ENCODE results near the gene PAX6. TPM values are rescaled to one million over a fixed set of nuclear protein-coding genes. Genes with fewer than 3 reads are reported as not detected.
"Not testable (repeated sequence)": the region's sequence is repeated elsewhere in the genome, so short reads cannot be mapped to it uniquely, and the experiment has no call there.

PAX6 gene
- total RNA-seq, 2 donors from 2014 or later, result not detected

DNA sequence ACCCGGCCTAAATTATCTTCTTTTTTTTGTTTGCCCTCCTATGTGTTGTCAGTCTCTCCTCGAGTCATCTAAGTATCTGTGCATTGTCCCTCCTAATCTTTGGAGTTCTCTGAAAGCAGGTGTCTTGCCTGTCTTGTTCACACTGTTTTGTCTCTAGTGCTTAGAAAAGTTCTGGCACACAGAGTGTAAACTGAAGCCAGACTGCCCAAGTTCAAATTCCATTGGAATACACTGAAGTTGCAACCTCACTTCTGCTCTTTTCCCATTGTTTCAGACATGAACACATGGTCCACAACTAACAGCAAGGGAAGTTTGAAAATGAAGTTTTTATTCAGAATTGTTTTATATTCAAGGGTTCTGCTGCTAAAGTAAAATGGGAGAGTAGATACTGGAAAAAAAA lies 38.7 kb downstream of the PAX6 start:
- DNase-seq (no peak), ATAC-seq (no peak)
- Mint-ChIP-seq H3K27me3 (no peaks in the 10 kb centered on the region), H3K36me3 (ENCODE audit: low read depth) (peaks cover 2% of the 10 kb centered on the region), H3K4me1 (no peaks in the 10 kb centered on the region), H3K27ac (no peak overlapping the region), H3K4me3 (no peak overlapping the region)
- no peaks in the 10 kb centered on the region for H3K9me3 ChIP-seq (ENCODE audit: control insufficient read depth, low read length, poor library complexity, severe bottlenecking)

DNA sequence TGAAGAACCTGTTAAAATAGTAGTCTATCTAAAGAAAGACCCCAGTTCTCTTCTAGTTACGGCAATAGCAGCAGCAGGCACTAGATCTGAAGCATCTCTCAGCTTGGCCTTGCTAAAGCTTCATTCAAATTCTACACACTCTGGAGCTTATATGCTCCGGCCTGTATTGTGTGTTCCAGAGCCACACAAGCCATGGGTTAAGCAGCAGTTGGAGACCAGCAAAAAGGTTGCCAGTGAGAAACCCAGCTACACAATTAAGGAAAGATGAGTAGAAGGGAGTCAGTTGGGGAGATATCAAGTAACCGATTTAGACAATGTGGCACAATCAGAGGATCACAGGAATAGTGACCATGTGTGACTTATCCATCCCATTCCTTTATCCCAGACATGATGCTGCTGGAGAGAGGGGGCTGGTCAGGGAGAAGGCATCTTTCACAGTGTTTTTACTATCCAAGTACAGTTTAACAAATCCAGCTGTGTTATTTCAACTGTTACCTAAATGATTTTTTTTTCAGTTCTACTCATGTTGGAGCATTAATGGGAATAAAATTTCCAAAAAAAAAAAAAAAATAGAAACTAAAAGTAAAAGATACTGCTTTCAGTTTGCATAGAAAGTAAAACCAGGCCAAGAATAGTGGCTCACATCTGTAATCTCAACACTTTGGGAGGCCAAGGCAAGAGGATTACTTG lies 41.0 kb downstream of the PAX6 start:
- Mint-ChIP-seq H3K36me3 (ENCODE audit: low read depth) (peaks cover 2% of the 10 kb centered on the region), H3K4me3 (no peak overlapping the region), H3K27ac (no peak overlapping the region), H3K27me3 (no peaks in the 10 kb centered on the region), H3K4me1 (no peaks in the 10 kb centered on the region)
- H3K9me3 ChIP-seq (ENCODE audit: control insufficient read depth, low read length, poor library complexity, severe bottlenecking), result no peaks in the 10 kb centered on the region
- no peak for DNase-seq
- ATAC-seq, result no peak

DNA sequence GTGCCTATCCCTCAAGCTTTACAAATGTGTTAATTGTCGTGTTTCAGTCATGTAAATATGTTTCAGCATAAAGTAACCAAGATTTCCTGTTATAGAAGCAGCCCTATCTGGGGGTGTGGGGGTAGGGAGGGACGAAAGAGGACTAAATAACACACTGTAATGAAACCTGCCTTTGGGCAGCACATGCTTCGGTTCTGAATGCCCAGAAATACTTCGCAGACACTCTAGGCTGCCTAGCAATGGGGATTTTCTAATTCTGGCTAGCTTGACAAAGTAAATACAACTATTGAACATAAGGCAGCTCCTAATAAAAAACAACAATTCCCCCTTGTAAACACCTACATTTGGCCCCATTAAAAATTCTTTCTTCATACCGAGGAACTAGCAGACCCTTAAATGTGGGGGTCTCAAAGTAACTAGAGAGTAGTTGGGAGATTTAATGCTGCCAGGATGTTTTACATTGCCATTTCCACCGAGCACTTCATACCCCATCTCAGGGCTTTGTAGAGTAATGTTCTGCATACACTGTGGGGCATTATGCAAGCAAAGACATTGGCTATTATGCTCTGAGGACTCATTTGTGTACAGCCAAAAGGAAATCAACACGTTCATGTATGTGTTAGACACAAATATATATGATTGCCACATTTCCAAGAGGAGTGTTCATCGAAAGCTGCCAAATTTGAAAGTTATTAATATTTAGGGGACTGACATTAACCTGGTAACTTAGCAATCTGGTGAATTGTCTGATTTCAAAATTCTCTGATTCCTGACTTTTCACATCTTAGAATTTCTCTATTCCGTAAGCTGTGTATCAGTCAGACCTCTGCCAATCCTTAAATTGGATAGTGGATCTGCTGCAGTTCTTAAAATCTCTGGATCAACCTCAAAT lies 42.1 kb downstream of the PAX6 start:
- no peak for DNase-seq
- Mint-ChIP-seq H3K4me3 (no peak overlapping the region), H3K36me3 (ENCODE audit: low read depth) (peaks cover 2% of the 10 kb centered on the region), H3K4me1 (no peaks in the 10 kb centered on the region), H3K27ac (no peak overlapping the region), H3K27me3 (no peaks in the 10 kb centered on the region)
- H3K9me3 ChIP-seq (ENCODE audit: control insufficient read depth, low read length, poor library complexity, severe bottlenecking), result no peaks in the 10 kb centered on the region
- ATAC-seq, result no peak

DNA sequence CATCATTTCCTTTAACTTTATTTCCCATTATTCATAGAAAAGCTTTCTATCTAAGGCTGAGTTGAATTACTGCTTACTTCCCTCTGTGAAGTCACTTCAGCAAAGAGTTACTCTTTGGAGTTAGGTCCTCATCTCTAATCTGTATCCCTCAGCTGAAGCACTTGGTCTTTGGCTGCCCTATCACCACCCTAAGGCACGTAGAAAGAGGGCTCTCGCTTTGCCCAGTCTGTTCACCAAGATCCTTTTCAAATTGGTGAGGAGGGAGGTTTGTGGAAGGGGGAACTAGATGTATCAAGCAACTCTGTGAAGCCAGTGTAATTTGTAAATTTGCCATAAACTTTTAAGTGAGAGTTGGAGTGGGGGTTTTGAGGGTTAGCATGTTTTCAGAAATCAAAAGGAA lies 43.4 kb downstream of the PAX6 start:
- Mint-ChIP-seq H3K4me3 (no peak overlapping the region), H3K27ac (no peak overlapping the region), H3K4me1 (no peaks in the 10 kb centered on the region), H3K36me3 (ENCODE audit: low read depth) (peaks cover 2% of the 10 kb centered on the region), H3K27me3 (no peaks in the 10 kb centered on the region)
- no peaks in the 10 kb centered on the region for H3K9me3 ChIP-seq (ENCODE audit: control insufficient read depth, low read length, poor library complexity, severe bottlenecking)
- DNase-seq (no peak), ATAC-seq (no peak)

DNA sequence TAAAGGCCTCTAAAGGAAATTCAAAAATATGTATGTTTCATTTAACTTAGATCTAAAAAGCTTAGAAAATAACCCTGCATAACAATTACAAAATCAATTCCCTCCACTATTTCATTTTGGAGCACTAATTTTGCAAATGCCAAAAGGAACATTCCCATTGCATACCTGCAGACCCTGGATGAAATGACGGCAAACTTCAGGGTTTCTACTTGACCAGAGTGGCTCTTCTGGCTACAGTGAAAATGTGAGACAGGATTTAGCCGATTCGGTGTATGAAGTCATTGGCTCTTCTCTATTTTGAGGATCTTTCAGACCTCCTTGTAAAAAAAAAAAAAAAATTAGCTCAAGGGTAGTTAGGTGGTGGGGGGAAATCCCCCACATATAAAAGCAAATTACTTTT lies 44.1 kb downstream of the PAX6 start:
- Mint-ChIP-seq H3K4me3 (no peak overlapping the region), H3K36me3 (ENCODE audit: low read depth) (no peaks in the 10 kb centered on the region), H3K27ac (no peak overlapping the region), H3K4me1 (no peaks in the 10 kb centered on the region), H3K27me3 (no peaks in the 10 kb centered on the region)
- ATAC-seq, result no peak
- H3K9me3 ChIP-seq (ENCODE audit: control insufficient read depth, low read length, poor library complexity, severe bottlenecking), result no peaks in the 10 kb centered on the region
- no peak for DNase-seq

DNA sequence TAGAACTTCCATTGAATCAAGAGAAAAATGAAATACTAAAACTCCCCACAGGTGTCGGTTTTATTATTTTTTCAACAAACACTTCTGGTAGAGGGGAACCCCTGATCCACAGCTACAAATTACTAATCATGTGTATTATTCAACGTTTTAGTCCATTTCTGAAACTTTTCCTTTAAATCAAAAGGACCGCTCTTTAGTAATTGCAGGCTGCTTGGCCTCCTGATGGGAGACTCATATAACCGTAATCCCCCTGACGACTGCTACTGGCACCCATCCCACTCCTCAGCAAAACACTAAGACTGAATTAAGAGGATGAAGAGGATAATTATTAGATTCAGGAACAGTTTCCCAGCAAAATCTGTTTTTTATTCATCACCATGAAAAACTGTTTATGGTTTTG lies 46.4 kb downstream of the PAX6 start:
- Mint-ChIP-seq H3K4me3 (no peak overlapping the region), H3K36me3 (ENCODE audit: low read depth) (no peaks in the 10 kb centered on the region), H3K27me3 (no peaks in the 10 kb centered on the region), H3K27ac (no peak overlapping the region), H3K4me1 (no peaks in the 10 kb centered on the region)
- DNase-seq, result no peak
- no peak for ATAC-seq
- H3K9me3 ChIP-seq (ENCODE audit: control insufficient read depth, low read length, poor library complexity, severe bottlenecking), result no peaks in the 10 kb centered on the region

DNA sequence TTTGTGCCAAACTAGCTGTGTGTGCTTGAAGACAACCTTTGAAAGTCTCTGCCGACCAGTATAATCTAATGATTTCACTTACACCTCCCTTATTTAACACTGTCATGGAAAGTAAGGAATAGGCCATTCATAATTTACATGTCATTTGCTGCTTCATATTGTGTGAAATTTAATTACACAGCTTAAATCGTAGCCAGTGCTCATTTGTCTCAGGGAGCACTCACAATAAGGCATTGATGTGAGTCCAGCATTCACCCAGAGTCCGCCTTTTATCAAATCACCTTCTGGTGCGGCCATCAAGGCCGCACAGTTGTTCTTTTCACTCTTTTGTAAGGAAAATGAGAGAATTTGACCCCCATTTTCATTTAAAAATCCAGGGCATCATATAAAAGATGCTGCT lies 46.9 kb downstream of the PAX6 start:
- Mint-ChIP-seq H3K27me3 (no peaks in the 10 kb centered on the region), H3K4me3 (no peak overlapping the region), H3K4me1 (no peaks in the 10 kb centered on the region), H3K36me3 (ENCODE audit: low read depth) (no peaks in the 10 kb centered on the region), H3K27ac (no peak overlapping the region)
- no peak for ATAC-seq
- H3K9me3 ChIP-seq (ENCODE audit: control insufficient read depth, low read length, poor library complexity, severe bottlenecking), result no peaks in the 10 kb centered on the region
- DNase-seq, result no peak

DNA sequence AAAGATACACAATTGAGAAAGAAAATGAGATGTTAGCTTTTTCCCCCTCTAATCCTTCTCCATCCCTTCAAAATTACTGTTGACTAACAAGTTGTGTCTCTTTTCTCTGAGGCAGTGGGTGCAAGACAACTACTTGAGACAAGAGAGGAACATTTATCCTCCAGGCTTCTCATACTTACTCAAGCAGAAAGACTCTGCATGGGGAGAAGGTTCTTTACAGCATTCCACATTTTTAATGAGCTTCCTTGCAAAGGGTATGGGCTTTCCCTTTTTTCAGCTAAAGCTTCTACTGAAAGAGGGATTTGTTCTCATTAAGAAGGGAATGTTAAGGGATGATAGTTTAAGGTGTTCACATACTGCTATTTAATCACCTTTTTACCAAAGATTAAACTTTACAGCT lies 47.8 kb downstream of the PAX6 start:
- Mint-ChIP-seq H3K4me3 (no peak overlapping the region), H3K27ac (no peak overlapping the region), H3K27me3 (no peaks in the 10 kb centered on the region), H3K4me1 (no peaks in the 10 kb centered on the region), H3K36me3 (ENCODE audit: low read depth) (no peaks in the 10 kb centered on the region)
- DNase-seq (no peak), ATAC-seq (no peak)
- no peaks in the 10 kb centered on the region for H3K9me3 ChIP-seq (ENCODE audit: control insufficient read depth, low read length, poor library complexity, severe bottlenecking)

DNA sequence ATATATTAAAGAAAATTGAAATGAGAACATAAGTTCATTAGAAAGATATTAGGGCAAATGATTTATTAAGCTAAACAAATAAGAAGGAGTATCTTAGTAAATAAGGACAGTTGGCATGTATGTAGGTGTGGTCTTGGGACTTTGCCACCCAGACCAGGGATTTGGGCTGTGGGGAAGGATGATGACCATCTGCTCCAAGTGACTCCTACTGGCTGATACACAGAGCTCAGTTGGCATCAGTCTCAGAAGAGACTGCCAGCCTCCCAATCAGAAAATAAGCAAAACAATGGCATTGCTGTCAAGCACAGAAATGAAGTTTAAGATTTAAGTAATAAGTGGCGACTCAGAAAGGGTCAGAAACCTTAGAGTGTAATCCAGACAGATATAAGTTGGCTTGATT lies 49.5 kb downstream of the PAX6 start:
- H3K27me3 Mint-ChIP-seq, result no peaks in the 10 kb centered on the region
- no peak for ATAC-seq
- DNase-seq, result no peak
- no peak overlapping the region for H3K4me3 Mint-ChIP-seq
- no peaks in the 10 kb centered on the region for H3K36me3 Mint-ChIP-seq (ENCODE audit: low read depth)
- H3K27ac Mint-ChIP-seq, result no peak overlapping the region
- H3K9me3 ChIP-seq (ENCODE audit: control insufficient read depth, low read length, poor library complexity, severe bottlenecking), result no peaks in the 10 kb centered on the region
- no peaks in the 10 kb centered on the region for H3K4me1 Mint-ChIP-seq

DNA sequence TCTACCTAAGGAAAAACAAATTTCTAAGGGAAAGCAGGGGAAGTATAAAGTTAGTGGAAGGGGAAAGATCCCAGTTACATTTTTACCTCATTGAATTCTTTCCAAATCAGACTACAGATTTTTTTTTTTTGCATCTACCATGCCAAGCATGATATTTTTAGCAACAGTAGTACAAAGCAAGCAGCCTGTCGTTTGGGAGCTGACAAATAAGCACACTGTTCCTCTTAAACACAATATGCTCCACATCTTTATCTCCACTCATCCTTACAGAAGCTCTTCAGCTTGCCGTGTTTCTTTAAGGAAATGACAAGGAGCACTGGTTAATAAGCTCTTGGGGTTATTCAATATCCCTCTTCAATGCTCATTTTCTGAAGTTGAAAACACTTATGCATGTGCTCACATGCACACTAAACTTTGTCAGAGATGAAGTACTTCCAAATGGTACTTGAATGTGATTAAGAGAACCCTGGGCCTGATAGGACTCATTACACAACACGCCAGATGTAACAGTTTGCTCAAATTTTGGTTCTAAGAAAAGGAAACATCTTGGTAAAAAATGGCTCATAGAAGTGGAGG lies 53.8 kb downstream of the PAX6 start:
- no peaks in the 10 kb centered on the region for H3K36me3 Mint-ChIP-seq (ENCODE audit: low read depth)
- no peak for ATAC-seq
- H3K4me3 Mint-ChIP-seq, result no peak overlapping the region
- DNase-seq, result no peak
- H3K27me3 Mint-ChIP-seq, result no peaks in the 10 kb centered on the region
- no peaks in the 10 kb centered on the region for H3K9me3 ChIP-seq (ENCODE audit: control insufficient read depth, low read length, poor library complexity, severe bottlenecking)
- no peaks in the 10 kb centered on the region for H3K4me1 Mint-ChIP-seq
- H3K27ac Mint-ChIP-seq, result no peak overlapping the region

DNA sequence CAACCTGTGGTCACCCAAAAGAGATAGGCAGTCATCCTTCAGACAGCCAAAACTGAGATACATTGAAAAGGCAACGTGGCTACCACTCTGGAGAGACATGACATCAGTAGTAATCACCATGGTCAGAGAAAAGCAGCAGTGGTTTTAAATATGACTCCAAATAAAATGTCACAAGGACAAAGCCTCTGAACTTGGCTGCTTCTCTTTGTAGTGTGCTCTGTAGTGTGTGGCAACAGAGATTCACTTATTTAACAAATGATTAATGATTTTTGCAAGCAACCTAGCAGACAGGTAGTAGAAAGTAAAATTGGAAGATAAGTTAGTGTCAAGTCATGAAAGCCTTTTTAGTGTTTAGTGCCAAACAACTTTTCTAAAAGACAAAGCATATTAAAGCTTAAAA lies 63.5 kb downstream of the PAX6 start:
- H3K27me3 Mint-ChIP-seq, result no peaks in the 10 kb centered on the region
- no peaks in the 10 kb centered on the region for H3K36me3 Mint-ChIP-seq (ENCODE audit: low read depth)
- H3K9me3 ChIP-seq (ENCODE audit: control insufficient read depth, low read length, poor library complexity, severe bottlenecking), result no peaks in the 10 kb centered on the region
- no peak overlapping the region for H3K4me3 Mint-ChIP-seq
- H3K4me1 Mint-ChIP-seq, result no peaks in the 10 kb centered on the region
- ATAC-seq, result no peak
- no peak overlapping the region for H3K27ac Mint-ChIP-seq
- DNase-seq, result no peak

DNA sequence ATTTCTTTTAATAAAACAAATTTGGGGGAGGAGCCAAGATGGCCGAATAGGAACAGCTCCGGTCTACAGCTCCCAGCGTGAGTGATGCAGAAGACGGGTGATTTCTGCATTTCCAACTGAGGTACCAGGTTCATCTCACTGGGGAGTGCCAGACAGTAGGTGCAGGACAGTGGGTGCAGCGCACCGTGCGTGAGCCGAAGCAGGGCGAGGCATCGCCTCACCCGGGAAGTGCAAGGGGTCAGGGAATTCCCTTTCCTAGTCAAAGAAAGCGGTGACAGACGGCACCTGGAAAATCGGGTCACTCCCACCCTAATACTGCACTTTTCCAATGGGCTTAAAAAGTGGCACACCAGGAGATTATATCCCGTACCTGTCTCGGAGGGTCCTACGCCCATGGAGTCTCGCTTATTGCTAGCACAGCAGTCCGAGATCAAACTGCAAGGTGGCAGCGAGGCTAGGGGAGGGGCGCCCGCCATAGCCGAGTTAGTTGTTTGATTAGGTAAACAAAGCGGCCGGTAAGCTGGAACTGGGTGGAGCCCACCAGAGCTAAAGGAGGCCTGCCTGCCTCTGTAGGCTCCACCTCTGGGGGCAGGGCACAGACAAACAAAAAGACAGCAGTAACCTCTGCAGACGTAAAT lies 70.3 kb downstream of the PAX6 start:
- not testable (repeated sequence) for H3K27ac Mint-ChIP-seq; DNase-seq; H3K9me3 ChIP-seq (ENCODE audit: control insufficient read depth, low read length, poor library complexity, severe bottlenecking); H3K27me3 Mint-ChIP-seq; H3K4me1 Mint-ChIP-seq; H3K36me3 Mint-ChIP-seq (ENCODE audit: low read depth); ATAC-seq; H3K4me3 Mint-ChIP-seq

DNA sequence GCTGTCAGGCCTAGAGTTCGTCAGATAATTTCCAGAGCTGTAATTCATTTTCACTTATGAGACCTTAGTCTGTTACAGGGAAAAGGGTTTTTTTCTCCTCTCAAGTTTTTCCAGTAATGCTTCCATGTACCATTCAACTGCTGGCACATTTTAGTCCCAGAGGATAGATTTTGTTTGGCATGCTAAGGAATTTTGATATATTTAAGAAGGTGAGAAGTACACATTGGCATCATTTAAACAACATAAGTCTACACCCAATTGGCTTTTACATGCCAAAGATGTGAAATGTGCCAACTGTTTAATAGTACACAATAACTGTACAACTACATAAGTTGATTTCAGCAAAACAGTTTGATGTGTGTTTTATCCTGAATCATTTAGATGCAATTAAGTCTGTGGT lies 71.0 kb downstream of the PAX6 start:
- no peaks in the 10 kb centered on the region for H3K9me3 ChIP-seq (ENCODE audit: control insufficient read depth, low read length, poor library complexity, severe bottlenecking)
- H3K27ac Mint-ChIP-seq, result no peak overlapping the region
- no peaks in the 10 kb centered on the region for H3K4me1 Mint-ChIP-seq
- DNase-seq (no peak), ATAC-seq (no peak)
- no peaks in the 10 kb centered on the region for H3K36me3 Mint-ChIP-seq (ENCODE audit: low read depth)
- H3K27me3 Mint-ChIP-seq, result no peaks in the 10 kb centered on the region
- H3K4me3 Mint-ChIP-seq, result no peak overlapping the region
